SKM-1 treated with dmso at 0.1 percent for 144 hours (cell line): ENCODE results near the gene HSFX1.
"Not testable (repeated sequence)": the region's sequence is repeated elsewhere in the genome, so short reads cannot be mapped to it uniquely, and the experiment has no call there.

Source experiments
- DNase-seq: peaks from one replicate; lab custom pipeline; 2025; ENCODE audit not compliant: unreplicated experiment; lab: John Stamatoyannopoulos, UW

HSFX1 gene

GRCh38 chrX:149773768-149774167 lies at the start of gene HSFX1:
Gene HSFX1, plus strand, starts transcription at chrX:149774068. Its CDS starts 614 bp downstream, at chrX:149774682.
- DNase-seq = not testable (repeated sequence)

- not testable (repeated sequence) for DNase-seq
These were observed 46.6 kb upstream of the HSFX1 start for GRCh38 chrX:149727308-149727707.

DNA sequence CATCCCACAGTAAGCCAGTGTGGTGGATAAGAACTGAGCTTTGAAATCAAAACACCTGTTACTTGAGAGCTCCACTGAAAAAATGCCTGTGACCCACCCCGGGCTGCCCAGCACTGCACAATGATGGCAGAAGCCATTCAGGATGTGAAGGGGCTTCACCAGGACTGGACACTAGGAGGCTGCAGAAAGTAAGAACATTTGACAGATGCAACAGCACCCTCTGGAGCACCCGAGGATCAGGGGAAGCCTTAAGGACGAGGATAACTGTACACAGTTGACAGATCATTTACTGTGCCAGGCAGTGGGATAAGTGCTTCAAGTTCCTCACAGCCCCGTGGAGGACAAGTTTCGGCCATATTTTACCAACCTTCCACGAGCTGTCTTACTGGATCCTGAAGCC lies 31.6 kb upstream of the HSFX1 start:
- DNase-seq = not testable (repeated sequence)

GRCh38 chrX:149746390-149747007 lies 27.4 kb upstream of the HSFX1 start:
- DNase-seq = not testable (repeated sequence)

- DNase-seq = no peak
These were observed 16.4 kb upstream of the HSFX1 start for GRCh38 chrX:149757206-149758067.

GRCh38 chrX:149758068-149758714 lies 15.7 kb upstream of the HSFX1 start:
- no peak for DNase-seq

DNA sequence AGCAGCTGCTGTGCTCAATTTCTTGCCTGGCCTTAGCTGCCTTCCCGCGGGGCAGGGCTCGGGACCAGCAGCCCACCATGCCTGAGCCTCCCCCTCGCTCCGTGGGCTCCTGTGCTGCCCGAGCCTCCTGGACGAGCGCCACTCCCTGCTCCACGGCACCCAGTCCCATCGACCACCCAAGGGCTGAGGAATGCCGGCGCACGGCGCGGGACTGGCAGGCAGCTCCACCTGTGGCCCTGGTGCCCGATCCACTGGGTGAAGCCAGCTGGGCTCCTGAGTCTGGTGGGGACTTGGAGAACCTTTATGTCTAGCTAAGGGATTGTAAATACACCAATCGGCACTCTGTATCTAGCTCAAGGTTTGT lies 15.2 kb upstream of the HSFX1 start:
- not testable (repeated sequence) for DNase-seq

GRCh38 chrX:149759824-149760223 lies 14.0 kb upstream of the HSFX1 start:
- DNase-seq = no peak

GRCh38 chrX:149760965-149761364 lies 12.9 kb upstream of the HSFX1 start:
- no peak for DNase-seq

DNA sequence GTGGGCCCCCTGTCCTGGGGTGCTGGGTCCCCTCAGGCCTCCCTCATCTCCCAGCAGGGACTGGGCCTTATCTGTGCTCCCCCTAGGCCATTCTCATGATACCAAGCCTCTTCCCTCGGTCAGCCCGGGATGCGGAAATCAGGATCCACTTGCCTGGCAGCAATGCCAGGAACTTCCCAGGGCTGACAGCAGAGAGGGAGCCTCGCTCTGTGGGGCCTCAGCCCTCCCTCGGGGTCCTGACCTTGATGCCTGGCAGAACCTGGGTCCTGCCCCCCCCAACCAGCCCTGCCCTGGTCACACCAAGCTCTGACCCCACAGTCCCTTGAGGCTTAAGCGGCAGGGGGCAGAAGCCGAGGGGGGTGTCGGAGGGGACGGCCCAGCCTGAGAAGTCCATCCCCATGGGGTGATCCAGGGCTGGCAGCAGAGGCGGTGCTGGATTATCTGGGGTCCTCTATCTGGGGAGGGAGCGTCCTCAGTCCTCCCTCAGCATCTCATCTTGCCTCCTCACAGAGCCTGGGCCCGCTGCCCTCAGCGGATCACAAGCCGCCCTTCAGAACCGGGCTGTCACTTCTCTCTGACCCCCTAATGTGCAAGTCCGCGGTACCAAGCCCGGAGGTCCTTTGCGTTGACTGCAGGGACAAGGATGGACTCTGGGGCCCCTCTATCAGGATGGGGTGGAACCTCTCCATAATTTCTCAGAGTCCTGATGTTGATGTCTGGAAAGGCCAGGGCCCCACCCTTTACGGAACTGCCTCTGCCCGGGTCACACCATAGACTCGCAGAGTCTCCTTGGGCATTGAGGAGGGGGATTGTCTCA lies 11.8 kb upstream of the HSFX1 start:
- not testable (repeated sequence) for DNase-seq

DNA sequence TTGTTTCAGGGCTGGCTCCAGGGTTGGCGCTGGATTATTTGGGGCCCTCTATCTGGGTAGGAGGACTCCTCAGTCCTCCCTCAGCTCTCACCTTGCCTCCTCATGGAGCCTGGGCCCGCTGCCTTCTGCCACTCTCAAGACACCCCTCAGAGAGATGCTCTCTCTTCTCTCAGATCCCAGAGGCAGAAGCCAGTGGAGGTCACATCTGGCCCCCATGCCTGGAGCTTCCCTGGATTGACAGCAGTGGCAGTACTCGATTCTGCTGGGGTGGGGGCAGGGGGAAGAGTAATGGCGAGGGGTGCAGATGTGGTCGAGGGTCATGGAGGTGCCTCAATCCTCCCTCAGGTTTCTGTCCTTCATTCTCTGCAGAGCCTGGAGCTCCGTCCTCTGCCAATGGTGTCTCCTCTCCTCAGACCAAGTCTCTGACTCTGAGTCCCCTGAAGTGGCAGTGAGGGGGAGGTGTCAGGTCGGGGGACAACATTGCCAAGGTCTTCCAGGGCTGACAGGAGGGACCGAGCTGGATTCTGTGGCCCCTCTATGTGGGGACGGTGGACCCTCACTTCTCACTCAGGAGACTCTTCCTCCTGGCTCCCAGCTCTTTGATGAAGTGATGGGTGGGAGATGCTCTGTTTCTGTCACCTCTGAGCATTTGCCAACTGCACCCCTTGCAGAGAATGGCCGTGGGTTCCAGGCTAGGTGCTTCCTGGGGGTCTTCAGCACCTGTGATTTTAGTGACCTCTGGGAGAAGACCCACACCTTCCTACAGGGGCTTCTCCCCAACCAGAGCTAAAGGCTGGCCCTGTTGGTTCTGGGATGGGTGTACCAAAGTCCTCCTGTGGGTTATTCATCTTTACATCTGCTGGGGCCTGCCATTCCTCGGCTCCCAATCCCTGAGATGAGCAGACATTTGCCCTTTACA lies 10.9 kb upstream of the HSFX1 start:
- no peak for DNase-seq

DNA sequence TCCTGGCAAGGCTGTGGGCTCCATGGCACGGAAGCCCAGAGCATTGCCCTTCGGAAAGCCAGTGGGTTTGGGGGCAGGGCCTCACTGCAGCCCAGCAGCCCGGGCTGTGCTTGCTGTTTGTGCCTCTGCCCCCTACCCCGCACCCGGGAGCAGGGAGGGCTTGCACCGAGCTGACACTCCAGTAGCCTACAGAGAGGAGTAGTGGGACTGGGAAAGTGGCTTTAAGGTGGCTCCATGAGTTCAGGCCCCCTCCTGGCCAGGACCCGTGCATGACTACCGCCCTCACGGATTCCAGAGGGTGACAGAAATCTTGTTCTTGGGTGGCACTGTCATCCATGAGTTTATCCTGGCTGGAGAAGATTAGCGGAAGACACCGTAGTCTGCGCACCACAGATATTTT lies 3.5 kb upstream of the HSFX1 start:
- not testable (repeated sequence) for DNase-seq

DNA sequence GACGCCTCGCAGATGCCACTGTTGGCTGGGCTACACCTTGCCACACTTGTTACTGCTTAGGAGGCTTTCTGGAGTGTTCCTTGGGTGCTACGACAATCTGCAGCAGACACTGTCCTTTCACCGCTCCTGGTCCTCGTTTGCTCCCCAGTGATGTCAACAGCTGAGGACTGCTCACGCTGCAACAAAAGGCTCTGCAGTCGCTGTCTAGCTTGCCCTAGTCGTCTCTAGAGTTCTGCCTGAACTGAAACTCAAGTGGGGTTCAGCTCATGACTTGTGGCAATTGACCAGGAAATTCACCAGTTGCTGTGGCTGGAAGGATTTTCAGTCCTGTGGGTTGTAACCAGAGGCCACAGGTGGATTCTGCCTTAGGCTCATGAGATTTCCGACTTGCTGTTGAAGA lies 842 bp upstream of the HSFX1 start:
- not testable (repeated sequence) for DNase-seq

DNA sequence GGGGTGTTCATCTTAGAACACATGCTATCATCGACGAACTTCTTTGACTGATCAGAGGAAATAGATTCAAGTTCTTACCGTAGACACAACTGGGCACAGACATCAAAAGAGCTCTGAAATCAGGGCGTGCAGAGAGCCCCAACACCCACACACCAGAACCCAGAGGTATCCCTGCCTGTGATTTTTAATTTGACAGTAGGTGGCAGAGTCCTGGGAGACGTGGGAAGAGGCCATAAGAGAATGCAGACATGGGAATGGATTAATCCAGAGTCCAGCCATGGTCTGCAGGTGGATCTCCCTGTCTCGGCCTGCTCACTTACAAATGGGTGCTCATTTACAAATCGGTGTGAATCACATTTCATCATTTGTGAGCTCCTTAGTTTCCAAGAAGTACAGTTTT lies 4.1 kb downstream of the HSFX1 start:
- DNase-seq = not testable (repeated sequence)

- DNase-seq = not testable (repeated sequence)
These were observed 7.9 kb downstream of the HSFX1 start, which contains the start of gene MAGEA9 for GRCh38 chrX:149781727-149782126. Gene MAGEA9, plus strand, starts transcription at chrX:149781930. Its CDS starts 4,281 bp downstream, at chrX:149786211.

DNA sequence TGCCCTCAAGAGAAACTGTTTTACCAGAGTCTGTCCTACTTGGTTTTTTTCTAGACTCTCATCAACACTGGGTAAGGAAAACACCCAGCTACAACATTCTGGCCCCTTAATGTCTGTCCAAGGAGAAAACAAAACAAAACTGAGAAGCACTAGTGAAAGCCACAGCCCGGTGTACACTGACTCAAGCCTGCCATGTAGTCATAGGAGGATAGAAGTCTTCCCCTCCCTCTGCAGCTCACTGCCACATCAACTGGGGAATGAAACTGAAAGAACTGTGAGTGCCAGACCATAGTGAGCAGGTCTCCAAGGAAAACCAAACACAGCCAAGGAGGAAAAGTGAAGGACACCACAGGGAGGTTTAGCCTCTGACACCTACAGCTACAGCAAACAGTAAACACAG lies 21.7 kb downstream of the HSFX1 start:
- not testable (repeated sequence) for DNase-seq

- no peak for DNase-seq
These were observed 25.3 kb downstream of the HSFX1 start for GRCh38 chrX:149799095-149799714.

DNA sequence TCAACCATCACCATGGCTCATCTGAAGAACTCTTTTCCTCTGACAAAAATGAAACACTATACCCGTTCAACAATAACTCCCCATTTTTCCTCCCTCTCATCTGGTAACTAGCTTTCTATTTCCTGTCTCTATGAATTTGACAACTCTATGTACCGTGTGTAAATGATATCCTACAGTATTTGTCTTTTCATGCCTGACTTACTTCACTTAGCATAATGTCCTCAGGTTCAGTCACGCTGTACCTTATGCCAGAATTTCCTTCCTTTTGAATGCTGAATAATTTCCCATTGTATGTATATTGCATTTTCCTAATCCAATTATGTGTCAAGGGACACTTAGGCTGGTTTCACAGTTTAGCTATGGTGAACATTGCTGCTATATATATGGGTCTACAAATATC lies 26.1 kb downstream of the HSFX1 start:
- DNase-seq = no peak

DNA sequence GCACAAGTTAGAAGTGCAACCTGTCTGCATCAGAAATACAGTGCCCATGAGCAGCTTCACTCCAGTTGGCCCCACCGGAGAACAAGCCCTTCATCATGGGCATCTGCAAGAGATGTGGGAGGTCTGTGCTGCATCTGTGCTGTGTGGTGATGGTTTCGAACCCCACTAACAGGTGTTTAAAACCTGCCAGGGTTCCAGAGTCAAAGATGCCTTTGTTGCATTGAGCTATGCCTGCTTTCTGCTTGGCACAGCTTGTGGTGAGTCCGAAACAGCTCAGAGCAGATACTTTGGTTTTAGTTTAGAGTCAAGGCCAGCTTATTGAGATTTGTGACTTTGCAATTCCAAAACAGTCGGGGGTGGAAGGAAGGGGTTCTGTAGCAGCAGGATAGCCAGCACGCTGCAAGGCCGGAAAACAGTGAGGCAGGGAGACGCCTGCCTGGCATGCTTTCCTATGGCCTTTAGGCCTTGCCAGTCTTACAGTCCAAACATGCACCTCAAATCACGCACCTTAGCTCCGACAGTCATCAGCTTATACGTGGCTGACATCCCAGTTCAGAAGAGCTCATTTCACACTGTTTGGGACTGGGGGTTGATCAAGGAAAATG lies 29.7 kb downstream of the HSFX1 start:
- no peak for DNase-seq
